IMR-90 (cell line): ENCODE results near the gene PRR23E. TPM values are rescaled to one million over a fixed set of nuclear protein-coding genes. Genes with fewer than 3 reads are reported as not detected.
A peak's percentile ranks its signal among the peaks of the same experiment; 100 is the strongest.

Experiments
- ATAC-seq: fragments of 200-7000 bp; cut with Tn5 transposase; 2 replicates; pipeline ENCODE4 v1.9.1; 2020; ENCODE audit warnings: low read depth, mild to moderate bottlenecking, moderate library complexity
- BruUV-seq: library from RNA; stranded (reverse); fragments of 400-500 nt; replicated peaks from 2 replicates; lab custom pipeline; 2021; lab: Mats Ljungman, UMichigan
- CTCF ChIA-PET: fragments of 300-600 bp; formaldehyde crosslinking; extraction: SDS; loops from one replicate; lab custom pipeline; 2021; ENCODE audit warnings: antibody characterized with exemption; lab: Yijun Ruan, JAX
- POLR2A ChIA-PET: fragments of 300-600 bp; sonication (Branson Sonifier 250); formaldehyde crosslinking; loops from one replicate; lab custom pipeline; 2022; ENCODE audit warnings: antibody characterized with exemption; ENCODE audit not compliant: unreplicated experiment; lab: Charles Lee
- DNase-seq: peaks from one replicate; pipeline ENCODE4 v3.0.0; 2013
- H2AFZ ChIP-seq: replicated peaks from 2 replicates; pipeline ENCODE3; 2013; ENCODE audit warnings: low read length, mild to moderate bottlenecking; ENCODE audit not compliant: poor library complexity
- H2AK5ac ChIP-seq: 2 replicates; pipeline ENCODE4 v1.6.1; 2013; ENCODE audit warnings: low read depth, low read length, inconsistent platforms
- H2AK9ac ChIP-seq: replicated peaks from 2 replicates; pipeline ENCODE3; 2013; ENCODE audit warnings: mild to moderate bottlenecking, low read depth, low read length, moderate library complexity; ENCODE audit not compliant: poor library complexity
- H2BK120ac ChIP-seq: 2 replicates; pipeline ENCODE4 v1.6.1; 2013; ENCODE audit warnings: low read depth, low read length, inconsistent platforms
- H2BK15ac ChIP-seq: 3 replicates; pipeline ENCODE4 v1.6.1; 2013; ENCODE audit warnings: low read depth, low read length, inconsistent platforms
- H2BK20ac ChIP-seq: 2 replicates; pipeline ENCODE4 v1.6.1; 2013; ENCODE audit warnings: low read depth, mild to moderate bottlenecking, inconsistent platforms, low read length, moderate library complexity
- H2BK5ac ChIP-seq: 2 replicates; pipeline ENCODE4 v1.6.1; 2013; ENCODE audit warnings: mild to moderate bottlenecking, low read depth, low read length, inconsistent platforms; ENCODE audit not compliant: poor library complexity, severe bottlenecking
- H3K14ac ChIP-seq: replicated peaks from 2 replicates; pipeline ENCODE4 v1.6.1; 2013; ENCODE audit warnings: low read depth, low read length, inconsistent platforms
- H3K18ac ChIP-seq: 2 replicates; pipeline ENCODE4 v1.6.1; 2013; ENCODE audit warnings: low read depth, low read length, control low read depth
- H3K23ac ChIP-seq: 2 replicates; pipeline ENCODE4 v1.6.1; 2013; ENCODE audit warnings: low read depth, low read length, inconsistent platforms
- H3K27ac ChIP-seq: 2 replicates; pipeline ENCODE4 v1.5.1; 2013; ENCODE audit warnings: mild to moderate bottlenecking, control low read depth, low read length; ENCODE audit not compliant: insufficient read depth
- H3K27me3 ChIP-seq: 2 replicates; pipeline ENCODE4 v1.6.1; 2013; ENCODE audit warnings: low read length; ENCODE audit not compliant: control insufficient read depth, insufficient read depth
- H3K36me3 ChIP-seq: 2 replicates; pipeline ENCODE4 v1.6.1; 2013; ENCODE audit warnings: low read length, mixed read lengths; ENCODE audit not compliant: control insufficient read depth, insufficient read depth
- H3K4ac ChIP-seq: 2 replicates; pipeline ENCODE4 v1.6.1; 2013; ENCODE audit warnings: low read depth, low read length, inconsistent platforms
- H3K4me1 ChIP-seq: 2 replicates; pipeline ENCODE4 v1.6.1; 2013; ENCODE audit warnings: low read length, mixed read lengths; ENCODE audit not compliant: control insufficient read depth, insufficient read depth
- H3K4me2 ChIP-seq: 2 replicates; pipeline ENCODE4 v1.6.1; 2013; ENCODE audit warnings: low read depth, mild to moderate bottlenecking, control low read depth, low read length, moderate library complexity
- H3K4me3 ChIP-seq: 2 replicates; pipeline ENCODE4 v1.5.1; 2013; ENCODE audit warnings: low read depth, mild to moderate bottlenecking, control low read depth, low read length, moderate library complexity; ENCODE audit not compliant: insufficient read depth
- H3K56ac ChIP-seq: 2 replicates; pipeline ENCODE4 v1.6.1; 2013; ENCODE audit warnings: low read length, inconsistent platforms; ENCODE audit not compliant: insufficient read depth; ENCODE audit errors: extremely low read depth
- H3K79me1 ChIP-seq, 2 experiments: 2 replicates each; pipeline ENCODE4 v1.6.1; 2013; ENCODE audit warnings: low read length in 2 of 2, inconsistent platforms in 1 of 2, low read depth in 1 of 2
- H3K9ac ChIP-seq: 2 replicates; pipeline ENCODE4 v1.6.1; 2013; ENCODE audit warnings: low read depth, low read length, control low read depth
- H3K9me1 ChIP-seq: 2 replicates; pipeline ENCODE4 v1.6.1; 2013; ENCODE audit warnings: low read length, inconsistent platforms; ENCODE audit not compliant: insufficient read depth
- H3K9me3 ChIP-seq: 2 replicates; pipeline ENCODE4 v1.6.1; 2013; ENCODE audit warnings: low read length; ENCODE audit not compliant: control insufficient read depth, insufficient read depth
- H4K20me1 ChIP-seq: 2 replicates; pipeline ENCODE4 v1.6.1; 2013; ENCODE audit warnings: low read length, inconsistent platforms; ENCODE audit not compliant: insufficient read depth
- H4K5ac ChIP-seq: 2 replicates; pipeline ENCODE4 v1.6.1; 2013; ENCODE audit warnings: mild to moderate bottlenecking, low read depth, low read length, control low read depth
- H4K8ac ChIP-seq, 2 experiments: 2 replicates each; pipeline ENCODE4 v1.6.1; 2013; ENCODE audit warnings: low read depth in 2 of 2, low read length in 2 of 2, control low read depth in 1 of 2, inconsistent platforms in 1 of 2
- H4K91ac ChIP-seq: 2 replicates; pipeline ENCODE4 v1.6.1; 2013; ENCODE audit warnings: low read depth, low read length, inconsistent platforms; ENCODE audit not compliant: insufficient read depth
- BHLHE40 ChIP-seq: fragments of 150-350 bp; IDR thresholded peaks from 2 replicates; pipeline ENCODE4 v1.6.1; 2016; ENCODE audit warnings: mild to moderate bottlenecking, low read depth, low read length
- CEBPB ChIP-seq: IDR thresholded peaks from 2 replicates; pipeline ENCODE4 v1.6.1; 2012; ENCODE audit warnings: low read depth, low read length, improper control_type of control experiment
- CHD1 ChIP-seq: IDR thresholded peaks from 2 replicates; pipeline ENCODE4 v1.6.1; 2012; ENCODE audit warnings: low read depth, low read length, improper control_type of control experiment
- CTCF ChIP-seq: conservative IDR thresholded peaks from 2 replicates; pipeline ENCODE4 v1.5.1; 2012; ENCODE audit warnings: mild to moderate bottlenecking, low read depth, low read length, improper control_type of control experiment
- FOS ChIP-seq: fragments of 150-350 bp; IDR thresholded peaks from 2 replicates; pipeline ENCODE4 v1.6.1; 2016; ENCODE audit warnings: low read depth, low read length
- MAFK ChIP-seq: IDR thresholded peaks from 2 replicates; pipeline ENCODE4 v1.6.1; 2012; ENCODE audit warnings: low read depth, low read length, improper control_type of control experiment
- MAZ ChIP-seq: IDR thresholded peaks from 2 replicates; pipeline ENCODE4 v1.6.1; 2012; ENCODE audit warnings: low read depth, mild to moderate bottlenecking, low read length, improper control_type of control experiment, moderate library complexity, borderline replicate concordance
- MXI1 ChIP-seq: IDR thresholded peaks from 2 replicates; pipeline ENCODE4 v1.6.1; 2012; ENCODE audit warnings: low read depth, mild to moderate bottlenecking, low read length, moderate library complexity, borderline replicate concordance
- NFE2L2 ChIP-seq: fragments of 150-350 bp; IDR thresholded peaks from 2 replicates; pipeline ENCODE4 v1.6.1; 2016; ENCODE audit warnings: low read depth, mild to moderate bottlenecking, low read length
- POLR2A ChIP-seq: IDR thresholded peaks from 2 replicates; pipeline ENCODE4 v1.6.1; 2012; ENCODE audit warnings: mild to moderate bottlenecking, low read depth, low read length
- RAD21 ChIP-seq: IDR thresholded peaks from 2 replicates; pipeline ENCODE4 v1.6.1; 2012; ENCODE audit warnings: low read length, improper control_type of control experiment
- RCOR1 ChIP-seq: IDR thresholded peaks from 2 replicates; pipeline ENCODE4 v1.6.1; 2012; ENCODE audit warnings: mild to moderate bottlenecking, low read length, improper control_type of control experiment; ENCODE audit not compliant: insufficient replicate concordance
- RFX5 ChIP-seq: IDR thresholded peaks from 2 replicates; pipeline ENCODE4 v1.8.0; 2012; ENCODE audit warnings: low read depth, mild to moderate bottlenecking, low read length, moderate library complexity
- SMC3 ChIP-seq: fragments of 150-350 bp; IDR thresholded peaks from 2 replicates; pipeline ENCODE4 v1.6.1; 2016; ENCODE audit warnings: low read depth, mild to moderate bottlenecking, antibody characterized with exemption, low read length, moderate library complexity
- WGBS, 2 experiments: methylation state at CpG; one replicate each; pipeline versions ENCODE4 v1.1.5 to v1.1.7; 2013; ENCODE audit warnings: missing lambda C conversion rate in 2 of 2; ENCODE audit not compliant: insufficient read length in 1 of 2; ENCODE audit errors: extremely low coverage in 2 of 2; 5-methylcytosine and 5-hydroxymethylcytosine counted together
- dilution Hi-C: fragments of 300-500 bp; cut with HindIII; formaldehyde crosslinking; loops from one replicate; pipeline ENCODE4 v1.14.3; 2018; ENCODE audit warnings: low sequenced_read_pairs; ENCODE audit not compliant: unreplicated experiment
- in situ Hi-C: fragments of 300-500 bp; cut with MboI; formaldehyde crosslinking; loops from 3 replicates; pipeline ENCODE4 v1.14.3; 2019; ENCODE audit warnings: low sequenced_read_pairs, inconsistent platforms, mixed read lengths
- intact Hi-C: fragments of 100-400 bp; cut with micrococcal nuclease; formaldehyde crosslinking; loops from 2 replicates; pipeline ENCODE4 v1.10.0; 2022
- polyA plus RNA-seq, 3 experiments: library from polyadenylated mRNA; depleted of rRNA; stranded (reverse); fragments of >200 nt; gene quantifications; 2 replicates each; pipeline ENCODE4 v1.2.3, GENCODE V29; 2012; ENCODE audit warnings: low replicate concordance in 1 of 3
- total RNA-seq: library from RNA; depleted of rRNA; stranded (reverse); fragments of >200 nt; gene quantifications from 2 replicates; pipeline ENCODE4 v1.2.3, GENCODE V29; 2012
- TF ChIP-seq, protein P1 (sequence below): fragments of 150-350 bp; IDR thresholded peaks from 2 replicates; pipeline ENCODE4 v1.6.1; 2017; ENCODE audit warnings: mild to moderate bottlenecking, antibody characterized with exemption, low read length, low read depth
- TF ChIP-seq, protein P2 (sequence below): fragments of 150-350 bp; IDR thresholded peaks from 2 replicates; pipeline ENCODE4 v1.6.1; 2016; ENCODE audit warnings: low read depth, mild to moderate bottlenecking, low read length, moderate library complexity, borderline replicate concordance

PRR23E gene
- total and polyA plus RNA-seq, 2 of the 4 experiments (the other 2 are of a cell fraction): not detected

DNA sequence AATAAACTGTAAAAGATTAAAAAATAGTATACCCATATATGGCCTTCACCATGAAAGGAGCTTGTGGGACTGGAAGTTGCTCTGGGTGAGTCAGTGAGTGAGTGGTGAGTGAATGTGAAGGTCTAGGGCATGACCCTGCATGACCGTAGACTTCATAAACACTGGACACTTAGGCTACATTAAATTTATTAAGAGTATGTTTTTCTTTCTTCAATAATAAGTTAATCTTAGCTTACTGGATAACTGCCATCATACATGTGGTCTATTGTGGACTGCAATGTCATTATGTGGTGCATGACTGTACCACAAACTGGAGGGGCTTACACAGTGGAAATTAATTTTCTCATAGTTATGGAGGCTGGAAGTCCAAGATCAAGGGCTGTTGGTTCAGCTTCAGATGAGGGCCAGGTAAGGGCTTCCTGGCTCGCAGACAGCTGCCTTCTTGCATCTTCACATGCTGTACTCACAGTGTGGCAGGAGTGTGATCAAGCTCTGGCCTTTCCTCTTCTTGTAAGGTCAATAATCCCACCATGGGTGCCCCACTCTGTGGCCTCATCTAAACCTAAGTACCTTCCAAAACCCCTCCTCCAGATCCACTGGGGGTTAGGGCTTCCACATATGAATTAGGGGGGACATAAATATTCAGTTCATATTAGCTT lies 40.8 kb upstream of the PRR23E start:
- no peak overlapping the region for H2AK5ac ChIP-seq
- DNase-seq: peak; percentile 6
- H2AK9ac ChIP-seq: no peak overlapping the region
- H3K56ac ChIP-seq: no peak overlapping the region
- ChIA-PET POLR2A (no interaction called here), CTCF (no interaction called here)
- BruUV-seq: no TSS peak
- H3K14ac ChIP-seq: no peak overlapping the region
- peaks cover 4% of the 10 kb centered on the region; the same call in 1 of the 2 replicates for H3K27me3 ChIP-seq
- H2BK15ac ChIP-seq: no peak overlapping the region
- no peak overlapping the region for H3K27ac ChIP-seq
- H2BK5ac ChIP-seq: no peak overlapping the region
- H4K20me1 ChIP-seq: no peaks in the 10 kb centered on the region
- H3K9me3 ChIP-seq: no peaks in the 10 kb centered on the region
- no peak overlapping the region for H2BK120ac ChIP-seq
- WGBS, 2 experiments: no CpG with 5 or more reads among the region's 2 CpGs
- H3K36me3 ChIP-seq: no peaks in the 10 kb centered on the region
- in situ Hi-C loops: no loop called here
- no peak overlapping the region for H3K23ac ChIP-seq
- no peak overlapping the region for H3K4me3 ChIP-seq
- no peaks in the 10 kb centered on the region for H3K4me1 ChIP-seq
- H4K91ac ChIP-seq: no peak overlapping the region
- intact Hi-C loops: no loop called here
- TF ChIP-seq, protein P1, sequence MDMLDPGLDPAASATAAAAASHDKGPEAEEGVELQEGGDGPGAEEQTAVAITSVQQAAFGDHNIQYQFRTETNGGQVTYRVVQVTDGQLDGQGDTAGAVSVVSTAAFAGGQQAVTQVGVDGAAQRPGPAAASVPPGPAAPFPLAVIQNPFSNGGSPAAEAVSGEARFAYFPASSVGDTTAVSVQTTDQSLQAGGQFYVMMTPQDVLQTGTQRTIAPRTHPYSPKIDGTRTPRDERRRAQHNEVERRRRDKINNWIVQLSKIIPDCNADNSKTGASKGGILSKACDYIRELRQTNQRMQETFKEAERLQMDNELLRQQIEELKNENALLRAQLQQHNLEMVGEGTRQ: no peak
- TF ChIP-seq MAFK (no peak), CTCF (no peak), CHD1 (no peak), MAZ (no peak), FOS (no peak), MXI1 (no peak), RCOR1 (no peak), CEBPB (no peak), NFE2L2 (no peak), SMC3 (no peak), POLR2A (no peak), RFX5 (no peak), BHLHE40 (no peak), RAD21 (no peak)
- TF ChIP-seq, protein P2, sequence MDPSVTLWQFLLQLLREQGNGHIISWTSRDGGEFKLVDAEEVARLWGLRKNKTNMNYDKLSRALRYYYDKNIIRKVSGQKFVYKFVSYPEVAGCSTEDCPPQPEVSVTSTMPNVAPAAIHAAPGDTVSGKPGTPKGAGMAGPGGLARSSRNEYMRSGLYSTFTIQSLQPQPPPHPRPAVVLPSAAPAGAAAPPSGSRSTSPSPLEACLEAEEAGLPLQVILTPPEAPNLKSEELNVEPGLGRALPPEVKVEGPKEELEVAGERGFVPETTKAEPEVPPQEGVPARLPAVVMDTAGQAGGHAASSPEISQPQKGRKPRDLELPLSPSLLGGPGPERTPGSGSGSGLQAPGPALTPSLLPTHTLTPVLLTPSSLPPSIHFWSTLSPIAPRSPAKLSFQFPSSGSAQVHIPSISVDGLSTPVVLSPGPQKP: no peak
- no peak overlapping the region for H3K4ac ChIP-seq
- H2AFZ ChIP-seq: no peak overlapping the region
- H3K9me1 ChIP-seq: no peaks in the 10 kb centered on the region
- no peak overlapping the region for H4K8ac ChIP-seq
- no peak overlapping the region for H4K5ac ChIP-seq
- no peak overlapping the region for H3K18ac ChIP-seq
- H3K79me1 ChIP-seq: no peaks in the 10 kb centered on the region
- H3K4me2 ChIP-seq: no peak overlapping the region
- H2BK20ac ChIP-seq: no peak overlapping the region
- dilution Hi-C loops: no loop called here
- peak; percentile 65 for ATAC-seq
- no peak overlapping the region for H3K9ac ChIP-seq
